GM19452 (cell line): ENCODE results near the gene SLC25A22.

Source experiments
- ATAC-seq: cut with Tn5 transposase; IDR thresholded peaks from one replicate; pipeline ENCODE4 v1.9.1; 2021; ENCODE audit not compliant: unreplicated experiment

The SLC25A22 gene

DNA sequence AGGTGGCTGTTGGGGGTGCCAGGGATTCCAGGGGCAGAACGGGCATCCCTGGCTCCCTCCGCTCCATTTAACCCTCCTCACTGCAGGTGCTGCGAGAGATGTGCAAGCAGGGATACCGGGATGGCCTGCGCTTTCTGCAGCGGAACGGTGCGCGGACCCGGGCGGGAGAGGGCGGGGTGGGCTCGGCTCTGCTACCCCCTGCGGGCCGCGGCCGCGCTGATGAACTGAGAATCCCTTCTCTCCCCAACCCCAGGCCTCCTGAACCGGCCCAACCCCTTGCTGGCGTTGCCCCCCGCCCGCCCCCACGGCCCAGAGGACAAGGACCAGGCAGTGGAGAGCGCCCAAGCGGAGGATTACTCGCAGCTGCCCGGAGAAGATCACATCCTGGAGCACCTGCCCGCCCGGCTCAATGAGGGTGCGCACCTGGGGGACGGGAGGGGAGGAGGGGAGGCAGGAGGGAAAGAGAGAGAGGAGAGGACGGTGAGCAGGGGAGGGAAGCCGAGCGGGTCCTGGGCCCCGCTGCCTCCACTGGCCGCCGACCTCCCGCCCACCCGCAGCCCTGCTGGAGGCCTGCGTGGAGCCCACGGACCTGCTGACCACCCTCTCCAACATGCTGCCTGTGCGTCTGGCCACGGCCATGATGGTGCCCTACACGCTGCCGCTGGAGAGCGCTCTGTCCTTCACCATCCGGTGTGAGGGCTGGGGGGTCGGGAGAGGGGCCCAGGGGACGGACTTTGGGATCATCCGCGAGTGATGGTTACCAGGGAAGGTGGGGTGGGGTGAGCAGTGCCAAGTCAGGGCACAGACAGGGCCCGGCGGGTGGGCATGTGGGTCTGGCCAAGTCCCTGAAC lies 25.6 kb upstream of the SLC25A22 start:
- ATAC-seq: no peak

DNA sequence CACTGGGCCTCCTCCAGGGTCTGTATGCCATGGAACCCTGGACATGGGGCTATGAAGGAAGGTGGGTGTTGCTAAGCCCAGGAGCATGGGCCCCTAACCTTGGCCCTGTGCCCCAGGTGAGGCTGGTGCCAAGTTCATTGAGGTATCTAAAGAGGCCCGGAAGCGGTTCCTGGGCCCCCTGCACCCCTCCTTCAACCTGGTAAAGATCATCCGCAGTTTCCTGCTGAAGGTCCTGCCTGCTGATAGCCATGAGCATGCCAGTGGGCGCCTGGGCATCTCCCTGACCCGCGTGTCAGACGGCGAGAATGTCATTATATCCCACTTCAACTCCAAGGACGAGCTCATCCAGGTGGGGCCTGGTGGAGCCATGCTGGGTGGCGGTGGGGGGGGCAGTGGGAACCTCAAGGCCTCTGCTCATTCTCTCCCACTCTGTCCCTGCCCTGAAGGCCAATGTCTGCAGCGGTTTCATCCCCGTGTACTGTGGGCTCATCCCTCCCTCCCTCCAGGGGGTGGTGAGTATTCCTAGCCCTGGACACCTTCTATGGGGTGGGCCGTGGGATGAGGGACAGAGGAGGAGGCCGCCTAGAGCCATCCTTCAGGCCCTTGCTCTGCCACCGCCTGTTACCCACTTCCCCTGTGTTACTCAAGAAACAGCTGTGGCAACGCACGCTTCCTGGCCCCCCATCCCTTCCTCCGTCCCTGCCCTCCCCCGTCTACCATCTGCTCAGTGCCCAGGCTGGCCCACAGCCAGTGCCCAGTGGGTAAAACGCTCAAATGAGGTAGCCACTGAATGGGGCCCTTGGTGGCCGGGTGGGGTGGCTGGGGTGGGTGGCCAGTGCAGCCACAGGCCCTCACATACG lies 23.7 kb upstream of the SLC25A22 start:
- no peak for ATAC-seq

DNA sequence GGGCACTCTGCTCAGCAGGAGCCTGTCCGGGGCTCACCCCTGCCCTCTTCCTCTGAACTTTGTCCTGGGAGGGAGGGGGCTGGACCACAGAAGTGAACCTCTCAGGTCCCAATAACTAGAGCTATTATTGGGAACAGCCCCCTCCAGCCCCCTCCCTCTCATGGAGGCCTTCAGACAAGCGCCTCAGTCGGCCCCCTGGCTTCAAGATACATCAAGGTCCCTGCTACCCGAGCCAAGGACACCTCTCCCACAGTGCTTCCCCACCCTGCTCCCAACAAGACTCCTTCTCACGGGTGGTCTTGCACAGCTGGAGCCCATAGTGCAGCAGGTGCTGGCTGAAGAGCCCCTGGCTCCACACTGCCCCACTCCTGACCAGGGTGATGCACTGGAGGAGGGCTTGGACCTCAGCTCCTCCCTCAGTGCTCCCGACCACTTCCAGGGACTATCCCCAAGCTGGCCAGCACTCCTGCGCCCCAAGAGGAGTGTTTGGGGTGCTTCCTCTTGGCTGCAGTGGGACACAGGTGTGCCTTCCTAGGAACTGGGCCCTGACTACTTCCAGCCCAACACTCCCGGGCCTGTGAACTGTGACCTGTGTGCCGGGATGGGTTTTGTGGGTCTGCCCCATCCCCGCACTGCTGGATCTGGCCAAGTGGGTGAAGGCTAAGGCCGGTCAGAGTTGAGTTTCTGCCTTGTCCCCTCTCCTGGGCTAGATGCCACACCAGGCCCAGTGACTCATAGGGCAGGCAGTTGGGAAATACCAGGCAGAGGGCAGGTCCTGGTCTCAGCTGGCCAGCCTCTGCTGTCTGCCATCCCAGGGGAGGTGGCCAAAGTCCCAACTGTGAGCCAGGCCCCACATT lies 22.8 kb upstream of the SLC25A22 start:
- no peak for ATAC-seq

DNA sequence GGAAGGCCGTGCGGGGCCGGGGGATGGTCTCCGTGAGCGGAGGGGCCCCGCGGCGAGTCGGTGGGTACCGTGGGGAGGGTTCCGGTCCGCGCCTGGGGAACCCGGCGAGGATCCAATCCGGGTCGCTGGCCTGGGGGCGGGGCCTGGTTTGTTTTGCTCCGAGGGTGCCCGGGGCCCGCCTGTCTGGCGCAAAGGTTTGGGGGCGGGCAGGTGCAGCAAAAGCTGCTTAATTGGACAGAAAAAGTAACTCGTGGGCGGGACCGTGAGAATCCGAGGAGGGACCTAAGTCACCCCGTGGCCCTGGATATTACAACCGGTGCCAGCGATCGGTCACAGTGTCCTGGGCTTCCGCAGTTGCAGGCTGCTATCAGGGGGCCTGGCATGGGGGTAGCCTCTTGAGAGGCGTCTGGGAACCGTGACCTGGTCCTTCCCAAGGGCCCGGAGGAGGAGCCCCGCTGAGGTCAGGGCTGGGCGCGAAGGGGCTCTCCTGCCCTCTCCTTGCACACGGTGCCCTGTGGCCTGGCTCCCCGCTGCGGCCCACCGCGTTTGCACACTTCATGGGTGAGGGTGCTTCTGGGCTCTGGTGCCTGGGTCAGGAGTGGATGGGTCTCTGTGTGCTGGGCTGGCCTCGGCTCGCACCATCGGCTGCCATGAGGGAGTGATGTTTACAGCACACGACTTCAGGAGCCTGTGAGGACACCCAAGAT lies 22.0 kb upstream of the SLC25A22 start:
- ATAC-seq: peak; percentile 55

DNA sequence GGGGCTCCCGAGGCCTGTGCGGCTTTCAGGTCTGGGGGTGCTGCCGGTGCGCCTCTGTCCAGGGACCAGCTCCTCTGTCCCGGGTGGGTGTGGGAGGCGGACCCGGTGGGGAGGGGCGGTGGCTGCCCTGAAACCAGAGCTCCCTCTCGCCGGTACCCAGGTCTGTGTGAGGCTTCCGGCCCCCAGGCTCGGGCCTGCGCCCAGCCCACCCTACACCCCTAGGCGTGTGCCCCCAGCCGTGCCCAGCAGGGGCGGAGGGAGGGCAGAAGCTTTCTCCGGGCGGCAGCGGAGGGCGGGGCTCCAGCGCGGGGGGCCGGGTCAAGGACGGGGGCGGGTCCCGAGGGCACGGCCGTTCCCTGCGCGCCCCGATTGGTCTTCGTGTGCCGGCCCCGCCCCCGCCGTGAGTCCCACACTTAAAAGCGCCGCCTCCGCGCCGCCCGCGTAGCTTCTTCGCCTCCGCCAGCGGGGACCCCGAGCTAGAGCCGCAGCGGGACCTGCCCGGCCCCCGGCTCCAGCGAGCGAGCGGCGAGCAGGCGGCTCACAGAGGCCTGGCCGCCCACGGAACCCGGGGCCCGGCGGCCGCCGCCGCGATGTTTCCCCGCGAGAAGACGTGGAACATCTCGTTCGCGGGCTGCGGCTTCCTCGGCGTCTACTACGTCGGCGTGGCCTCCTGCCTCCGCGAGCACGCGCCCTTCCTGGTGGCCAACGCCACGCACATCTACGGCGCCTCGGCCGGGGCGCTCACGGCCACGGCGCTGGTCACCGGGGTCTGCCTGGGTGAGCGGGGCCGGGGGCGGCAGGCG lies 21.2 kb upstream of the SLC25A22 start:
- ATAC-seq: peak; percentile 58

DNA sequence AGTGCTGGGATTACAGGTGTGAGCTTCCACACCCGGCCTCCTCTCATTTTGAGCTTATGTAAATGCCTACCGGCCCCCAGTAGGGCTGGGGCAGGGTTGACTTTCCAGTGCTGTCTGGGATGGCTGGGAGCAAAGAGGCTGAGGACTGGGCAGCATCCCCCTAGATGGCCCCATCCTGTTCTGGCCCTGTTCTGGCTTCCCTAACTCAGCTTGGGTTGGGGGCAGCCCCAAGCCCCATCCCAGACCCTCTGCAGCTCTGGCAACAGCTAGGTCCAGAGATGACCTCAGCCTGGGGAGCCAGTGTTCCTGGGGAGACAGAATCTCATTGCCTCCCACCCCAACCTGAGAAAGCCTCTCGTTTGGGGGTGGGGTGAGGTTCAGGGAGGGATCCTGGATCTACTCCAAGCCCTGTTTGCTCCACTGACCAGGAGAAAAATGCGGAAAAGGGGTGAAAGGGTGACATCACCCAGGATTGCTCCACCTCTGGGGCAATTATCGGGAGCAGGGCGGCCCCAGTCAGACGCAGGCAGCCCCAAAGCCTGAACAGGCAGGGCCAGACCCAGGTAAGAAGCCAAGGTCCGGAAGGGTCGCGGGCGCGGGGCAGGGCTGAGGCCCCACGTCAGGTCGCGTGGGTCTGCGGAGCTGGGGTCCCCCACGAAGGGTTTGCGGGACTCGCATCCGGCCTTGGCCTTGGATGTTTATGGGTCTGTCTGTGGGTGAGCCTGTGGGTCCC lies 20.5 kb upstream of the SLC25A22 start, which contains the start of gene PNPLA2:
Gene PNPLA2, plus strand, starts transcription at position 519 of the 733 bp plus-strand sequence. CDS start 805 bp downstream, outside the sequence.
- ATAC-seq: no peak

DNA sequence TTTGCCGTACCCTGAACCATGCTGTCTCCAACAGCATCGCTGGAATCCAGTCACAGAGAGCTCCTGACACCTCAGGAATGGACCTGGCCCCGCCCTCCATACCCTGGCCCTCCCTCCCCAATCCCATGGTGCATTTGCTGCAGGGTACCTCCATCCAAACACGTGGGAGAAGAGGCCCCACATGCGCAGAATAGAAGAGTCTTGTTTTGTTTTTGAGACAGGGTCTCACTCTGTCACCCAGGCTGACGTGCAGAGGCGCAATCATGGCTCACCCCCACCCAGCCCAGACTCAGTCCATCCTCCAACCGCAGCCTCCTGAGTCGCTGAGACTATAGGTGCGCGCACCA lies 18.3 kb upstream of the SLC25A22 start:
- no peak for ATAC-seq

DNA sequence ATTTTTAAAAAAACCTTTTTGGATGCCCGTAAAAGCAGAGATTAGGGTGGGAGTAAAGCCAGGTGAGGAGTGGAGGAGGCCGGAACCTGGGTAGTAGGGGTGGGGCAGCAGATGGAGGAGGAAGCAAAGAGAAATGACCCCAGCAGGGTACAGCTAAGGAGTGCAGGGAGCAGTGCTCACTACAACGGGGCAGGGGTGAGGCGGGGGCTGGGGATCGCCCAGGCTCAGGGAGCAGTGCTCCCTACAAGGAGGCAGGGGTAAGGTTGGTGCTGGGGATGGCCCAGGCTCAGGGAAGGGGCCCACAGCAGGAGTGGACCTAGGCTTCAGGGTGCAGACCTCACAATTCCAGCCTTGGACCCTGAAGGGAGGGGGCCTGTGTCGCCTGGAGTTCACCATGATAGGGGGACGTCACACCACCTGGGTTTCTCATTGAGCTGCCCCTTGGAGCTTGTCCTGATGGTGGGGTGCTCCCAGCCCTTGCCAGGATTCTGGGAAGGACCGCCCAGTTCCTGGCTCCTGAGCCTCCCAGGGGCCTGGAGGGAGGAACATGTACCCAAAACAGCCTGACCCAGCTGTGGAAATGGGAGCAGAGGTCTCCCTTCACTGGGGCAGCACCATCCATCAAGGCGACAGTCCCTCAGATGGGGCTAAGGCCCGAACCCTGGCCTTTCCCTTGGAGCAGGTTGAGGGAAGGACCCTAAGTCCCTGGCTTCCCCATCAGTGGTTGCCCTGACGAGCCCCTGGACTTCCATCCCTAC lies 17.8 kb upstream of the SLC25A22 start:
- no peak for ATAC-seq

DNA sequence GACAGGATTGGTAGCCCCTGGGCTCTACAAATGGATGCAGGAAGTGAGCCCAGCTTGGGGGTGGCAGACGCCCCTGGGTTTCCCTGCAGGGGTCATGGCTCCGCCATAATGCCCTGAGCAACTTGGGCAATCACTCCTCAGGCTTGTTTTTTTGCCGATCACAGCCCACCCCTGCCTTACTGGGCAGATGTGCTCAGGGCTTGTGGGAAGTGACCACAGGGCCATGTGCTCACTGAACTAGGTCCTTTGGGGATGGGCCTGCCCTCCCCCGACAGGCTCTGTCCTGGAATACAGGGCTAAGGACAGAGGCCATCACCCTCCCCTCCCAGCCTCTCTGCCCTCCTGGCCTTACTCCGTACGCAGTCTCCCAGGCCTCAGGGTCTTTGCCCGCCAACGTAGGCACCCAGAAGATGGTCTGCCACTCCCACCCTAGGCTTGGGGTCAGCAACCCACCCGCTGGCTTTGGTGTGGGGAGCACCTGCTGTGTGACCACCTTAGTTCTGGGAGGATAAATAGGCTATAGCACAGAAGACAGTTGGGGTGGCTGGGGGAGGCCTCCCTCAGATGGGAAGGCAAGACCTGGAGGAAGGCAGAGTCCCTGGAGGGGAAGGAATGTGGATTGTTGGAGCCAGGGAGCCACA lies 15.5 kb upstream of the SLC25A22 start:
- ATAC-seq: no peak

DNA sequence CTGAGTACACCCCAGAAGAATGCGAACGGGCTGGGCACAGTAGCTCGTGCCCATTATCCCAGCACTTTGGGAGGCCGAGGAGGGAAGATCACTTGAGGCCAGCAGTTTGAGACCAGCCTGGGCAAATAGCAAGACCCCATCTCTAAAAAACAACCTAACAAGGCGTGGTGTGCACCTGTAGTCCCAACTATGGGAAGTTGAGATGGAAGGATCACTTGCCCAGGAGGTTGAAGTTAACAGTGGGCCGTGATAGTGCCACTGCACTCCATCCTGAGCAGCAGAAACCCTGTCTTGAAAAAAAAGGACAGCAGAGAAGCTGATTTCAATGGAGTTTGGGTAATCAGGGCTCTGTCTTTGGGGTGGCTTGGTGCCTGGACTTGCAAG lies 15.0 kb upstream of the SLC25A22 start:
- ATAC-seq: no peak

DNA sequence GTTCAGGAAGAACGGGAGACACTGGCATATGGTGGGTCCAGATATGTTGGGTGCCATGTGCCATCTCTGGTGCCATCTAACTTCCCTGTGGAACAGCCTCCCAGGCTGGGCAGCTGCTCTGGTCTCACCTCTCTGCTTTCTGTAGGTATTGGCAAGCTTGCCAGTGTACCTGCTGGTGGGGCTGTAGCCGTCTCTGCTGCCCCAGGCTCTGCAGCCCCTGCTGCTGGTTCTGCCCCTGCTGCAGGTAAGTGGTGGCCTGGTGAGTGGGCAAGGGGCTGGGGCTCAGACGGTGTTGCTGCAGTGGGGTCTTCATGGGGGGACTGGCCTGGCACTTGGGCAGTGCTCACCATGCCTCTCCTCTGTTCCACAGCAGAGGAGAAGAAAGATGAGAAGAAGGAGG lies 14.3 kb upstream of the SLC25A22 start:
- no peak for ATAC-seq

DNA sequence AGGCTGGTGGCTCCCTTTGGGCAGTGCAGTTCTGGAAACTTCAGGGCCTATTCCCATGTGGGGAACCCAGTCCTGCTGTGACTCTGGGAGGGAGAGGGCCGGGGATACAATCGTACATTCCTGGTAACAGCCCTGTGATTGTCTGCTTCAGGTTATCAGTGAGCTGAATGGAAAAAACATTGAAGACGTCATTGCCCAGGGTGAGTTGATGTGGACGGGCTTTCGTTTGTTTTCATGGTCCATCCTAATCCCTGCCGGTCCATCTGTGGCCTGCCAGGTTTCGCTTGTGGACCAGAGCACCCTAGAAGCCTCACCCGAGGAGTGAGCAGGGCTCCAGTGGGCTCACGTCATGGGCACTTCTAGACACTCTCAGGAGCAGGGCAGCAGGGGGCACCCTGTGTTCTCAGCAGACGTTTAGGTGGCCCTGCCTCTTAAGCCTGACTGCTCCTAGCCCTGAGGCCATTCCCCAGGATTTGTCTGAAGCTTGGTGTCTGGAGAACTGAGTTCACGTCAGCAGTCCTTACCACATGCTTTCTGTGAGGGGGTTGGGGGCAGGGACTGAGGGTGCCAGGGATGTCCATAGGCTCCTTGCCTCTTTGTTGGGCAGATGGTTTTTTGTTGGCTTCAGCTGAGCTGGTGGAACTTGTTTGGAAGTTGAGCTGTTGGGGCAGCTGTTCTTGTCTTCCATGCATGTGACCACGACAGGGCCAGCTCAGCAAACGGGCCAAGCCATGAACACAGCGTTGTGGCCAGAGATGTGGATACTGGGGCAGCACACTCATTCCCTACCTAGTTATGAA lies 13.6 kb upstream of the SLC25A22 start:
- ATAC-seq: no peak

DNA sequence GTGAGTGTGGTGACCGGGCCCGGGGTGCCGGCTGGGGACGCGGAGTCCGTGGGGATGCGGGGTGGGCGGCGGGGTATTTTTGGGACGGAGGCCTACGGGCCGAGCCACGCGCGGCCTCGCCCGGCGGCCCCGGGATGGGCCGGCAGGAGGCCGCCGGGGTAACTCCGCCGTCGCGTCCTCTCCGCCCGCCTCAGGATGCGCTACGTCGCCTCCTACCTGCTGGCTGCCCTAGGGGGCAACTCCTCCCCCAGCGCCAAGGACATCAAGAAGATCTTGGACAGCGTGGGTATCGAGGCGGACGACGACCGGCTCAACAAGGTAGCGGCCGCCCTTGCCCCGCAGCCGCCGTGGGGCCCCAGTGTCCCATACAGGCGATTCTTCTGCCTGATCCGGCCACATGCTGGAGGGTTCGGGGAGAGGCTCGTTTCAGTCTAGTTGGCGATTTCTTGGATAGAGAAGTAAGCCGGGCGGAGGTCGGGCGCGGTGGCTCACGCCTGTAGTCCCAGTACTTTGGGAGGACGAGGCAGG lies 12.0 kb upstream of the SLC25A22 start:
- peak; percentile 9 for ATAC-seq

DNA sequence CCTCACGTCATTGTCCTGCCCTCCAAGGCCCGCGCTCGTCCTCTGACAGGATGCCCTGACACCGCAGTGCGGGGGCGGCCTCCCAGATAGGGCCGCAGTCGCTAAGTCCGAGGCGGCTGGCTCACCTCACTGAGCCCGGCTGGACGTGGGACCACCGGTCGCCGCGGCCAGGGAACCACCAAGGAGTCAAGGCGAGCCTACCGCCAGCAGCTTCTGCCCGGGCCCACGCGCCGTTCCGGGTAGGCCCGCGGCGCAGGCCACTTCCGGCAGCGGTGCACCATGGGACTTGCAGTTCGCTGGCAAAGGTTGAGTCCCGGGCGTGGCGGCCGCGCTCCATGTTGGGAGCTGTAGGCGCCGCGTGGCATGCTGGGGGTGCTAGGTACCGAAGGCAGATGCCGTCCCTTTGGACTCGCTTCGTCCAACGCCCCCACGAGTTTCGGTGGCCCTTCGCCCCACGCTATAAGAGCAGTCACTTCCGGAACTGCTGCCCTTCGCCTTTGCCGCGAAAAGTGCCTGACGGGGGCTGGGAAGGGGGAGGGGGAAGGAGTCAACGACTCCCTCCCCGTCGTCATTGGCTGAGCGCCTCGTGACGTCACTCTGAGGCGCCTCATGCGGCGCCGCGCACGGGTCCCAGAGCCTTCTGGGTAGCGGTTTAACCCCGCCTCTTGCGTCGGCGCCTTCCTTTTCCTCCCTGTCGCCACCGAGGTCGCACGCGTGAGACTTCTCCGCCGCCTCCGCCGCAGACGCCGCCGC lies 11.4 kb upstream of the SLC25A22 start, which contains the start of gene RPLP2:
Gene RPLP2, plus strand, starts transcription at position 681 of the 753 bp plus-strand sequence. CDS start 268 bp downstream, outside the sequence.
- ATAC-seq: peak; percentile 65

DNA sequence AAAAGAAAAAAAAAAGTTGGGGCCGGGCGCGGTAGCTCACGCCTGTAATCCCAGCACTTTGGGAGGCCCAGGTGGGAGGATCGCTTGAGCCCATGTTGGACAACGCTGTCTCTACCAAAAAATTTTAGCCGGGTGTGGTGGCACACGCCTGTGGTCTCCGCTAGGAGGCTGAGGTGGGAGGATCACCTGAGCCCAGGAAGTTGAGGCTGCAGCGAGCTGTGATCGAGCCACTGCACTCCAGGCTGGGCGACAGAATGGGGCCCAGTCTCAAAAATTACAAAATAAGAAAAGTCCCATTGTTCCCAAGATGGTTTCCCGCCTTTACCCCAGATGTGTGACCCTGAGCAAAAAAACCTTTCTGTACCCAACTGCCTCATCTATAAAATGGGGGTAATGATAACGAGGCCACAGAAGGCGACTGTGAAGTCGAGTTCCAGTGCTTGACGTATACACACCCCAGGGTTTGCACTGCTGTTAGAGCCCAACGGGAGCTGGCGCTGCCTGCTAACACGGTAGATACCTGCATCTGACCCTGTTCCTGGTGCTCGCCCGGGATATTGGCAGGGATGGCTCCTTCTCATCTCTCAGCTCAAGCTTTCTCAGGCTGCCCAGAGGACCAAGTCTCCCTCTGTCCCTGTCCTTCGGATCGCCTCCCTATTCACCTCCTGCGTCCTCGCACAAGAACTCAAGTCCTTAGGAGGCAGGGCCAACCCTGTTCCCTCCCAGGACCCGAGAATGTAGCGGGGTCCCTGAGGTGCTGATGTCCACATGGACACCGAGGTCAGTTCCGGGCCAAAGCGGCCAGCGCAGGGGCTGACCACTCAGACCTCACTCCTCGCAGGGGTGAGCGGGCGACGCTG lies 10.6 kb upstream of the SLC25A22 start:
- no peak for ATAC-seq
